GM12872 (cell line): ENCODE data around the gene DBN1.

Source experiments
- TF ChIP-seq, protein P1 (sequence below): IDR thresholded peaks from 3 replicates; pipeline ENCODE4 v1.5.1; 2011; ENCODE audit warnings: low read depth, mild to moderate bottlenecking, low read length, moderate library complexity; ENCODE audit not compliant: insufficient read depth

DBN1 gene

DNA sequence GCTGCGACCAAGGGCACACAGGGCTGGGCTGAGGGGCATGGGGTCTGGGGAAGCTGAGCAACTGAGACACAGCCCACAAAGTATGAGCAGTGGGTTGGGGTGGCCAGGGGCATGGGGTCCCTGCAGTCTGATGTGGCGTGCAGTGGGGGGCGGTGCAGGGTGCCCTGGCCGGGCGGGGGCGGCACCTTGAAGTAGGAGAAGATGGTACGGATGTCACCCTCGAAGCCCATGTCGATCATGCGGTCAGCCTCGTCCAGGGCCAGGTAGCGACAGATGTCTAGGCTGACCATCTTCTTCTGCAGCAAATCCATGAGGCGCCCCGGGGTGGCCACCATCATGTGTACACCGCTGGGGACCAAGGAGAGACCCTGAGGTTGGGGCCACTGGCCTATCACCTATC, 40.1 kb upstream of the DBN1 start:
- TF ChIP-seq, protein P1, sequence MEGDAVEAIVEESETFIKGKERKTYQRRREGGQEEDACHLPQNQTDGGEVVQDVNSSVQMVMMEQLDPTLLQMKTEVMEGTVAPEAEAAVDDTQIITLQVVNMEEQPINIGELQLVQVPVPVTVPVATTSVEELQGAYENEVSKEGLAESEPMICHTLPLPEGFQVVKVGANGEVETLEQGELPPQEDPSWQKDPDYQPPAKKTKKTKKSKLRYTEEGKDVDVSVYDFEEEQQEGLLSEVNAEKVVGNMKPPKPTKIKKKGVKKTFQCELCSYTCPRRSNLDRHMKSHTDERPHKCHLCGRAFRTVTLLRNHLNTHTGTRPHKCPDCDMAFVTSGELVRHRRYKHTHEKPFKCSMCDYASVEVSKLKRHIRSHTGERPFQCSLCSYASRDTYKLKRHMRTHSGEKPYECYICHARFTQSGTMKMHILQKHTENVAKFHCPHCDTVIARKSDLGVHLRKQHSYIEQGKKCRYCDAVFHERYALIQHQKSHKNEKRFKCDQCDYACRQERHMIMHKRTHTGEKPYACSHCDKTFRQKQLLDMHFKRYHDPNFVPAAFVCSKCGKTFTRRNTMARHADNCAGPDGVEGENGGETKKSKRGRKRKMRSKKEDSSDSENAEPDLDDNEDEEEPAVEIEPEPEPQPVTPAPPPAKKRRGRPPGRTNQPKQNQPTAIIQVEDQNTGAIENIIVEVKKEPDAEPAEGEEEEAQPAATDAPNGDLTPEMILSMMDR: no peak

DNA sequence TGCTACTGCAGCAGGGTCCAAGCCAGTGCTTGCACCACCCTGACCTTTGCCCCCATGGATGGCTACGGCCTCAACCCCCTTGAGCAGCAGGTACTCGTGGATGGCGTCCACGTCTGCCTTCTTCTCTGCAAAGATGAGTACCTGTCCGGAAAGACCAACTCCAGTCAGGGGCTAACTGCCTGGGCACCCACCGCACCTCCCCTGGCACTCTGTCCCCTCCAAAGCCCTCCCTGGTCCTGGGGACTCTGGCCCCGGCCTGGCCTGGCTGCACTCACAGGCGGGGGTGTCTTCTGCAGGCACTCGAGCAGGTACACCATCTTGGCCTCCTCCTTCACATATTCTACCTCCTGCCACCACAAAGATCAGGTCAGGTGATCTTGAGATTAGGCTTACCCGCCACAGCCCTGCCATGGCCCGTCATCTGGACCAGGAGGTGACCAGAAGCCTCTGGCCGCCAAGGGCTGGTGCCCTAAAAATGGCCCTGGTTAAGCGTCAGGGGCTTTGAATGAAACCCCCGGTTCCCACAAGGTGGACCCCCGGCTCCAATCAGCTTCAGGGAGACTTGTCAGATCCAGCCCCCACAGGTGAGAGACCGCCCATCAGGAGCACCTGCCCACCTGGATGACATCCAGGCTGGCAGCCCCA, 39.4 kb upstream of the DBN1 start:
- TF ChIP-seq, protein P1: no peak

DNA sequence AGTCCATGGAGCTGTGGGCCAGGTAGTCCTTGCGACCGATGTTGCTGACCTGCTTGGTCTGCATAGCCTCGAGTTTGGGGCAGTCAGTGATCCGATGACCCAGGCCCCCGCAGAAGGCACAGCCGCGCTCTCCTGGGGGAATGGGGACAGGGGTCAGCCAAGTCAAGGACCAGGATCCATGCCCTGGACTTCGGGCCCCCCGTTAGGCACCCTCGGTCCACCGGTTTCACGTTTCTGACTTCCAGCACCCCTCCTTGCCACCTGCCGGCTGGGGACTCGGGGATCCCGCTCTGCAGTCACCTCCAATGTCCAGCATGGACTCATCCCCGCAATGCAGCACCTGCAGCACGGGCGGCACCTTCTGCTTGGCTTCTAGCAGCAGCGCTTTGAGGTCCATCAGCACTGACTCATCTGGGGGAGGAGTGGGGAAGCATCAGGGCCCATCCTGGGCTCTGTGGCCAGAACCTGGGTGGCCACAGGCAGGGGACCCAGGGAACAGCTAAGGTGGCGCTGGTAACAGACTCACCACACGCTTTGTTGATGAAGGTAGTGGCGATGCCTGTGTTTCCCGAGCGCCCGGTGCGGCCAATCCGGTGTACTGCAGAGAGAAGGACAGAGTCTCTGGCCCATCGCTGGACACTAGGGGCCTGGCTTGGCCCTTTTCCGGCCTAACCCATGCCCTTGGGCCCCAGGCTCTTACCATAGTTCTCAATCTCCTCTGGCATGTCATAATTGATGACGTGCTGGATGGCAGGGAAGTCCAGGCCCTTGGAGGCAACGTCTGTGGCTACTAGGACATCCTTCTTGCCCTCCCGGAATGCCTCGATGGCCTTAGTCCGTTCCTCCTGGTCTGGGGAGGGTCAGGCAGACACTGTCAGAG, 38.6 kb upstream of the DBN1 start:
- TF ChIP-seq, protein P1: no peak

DNA sequence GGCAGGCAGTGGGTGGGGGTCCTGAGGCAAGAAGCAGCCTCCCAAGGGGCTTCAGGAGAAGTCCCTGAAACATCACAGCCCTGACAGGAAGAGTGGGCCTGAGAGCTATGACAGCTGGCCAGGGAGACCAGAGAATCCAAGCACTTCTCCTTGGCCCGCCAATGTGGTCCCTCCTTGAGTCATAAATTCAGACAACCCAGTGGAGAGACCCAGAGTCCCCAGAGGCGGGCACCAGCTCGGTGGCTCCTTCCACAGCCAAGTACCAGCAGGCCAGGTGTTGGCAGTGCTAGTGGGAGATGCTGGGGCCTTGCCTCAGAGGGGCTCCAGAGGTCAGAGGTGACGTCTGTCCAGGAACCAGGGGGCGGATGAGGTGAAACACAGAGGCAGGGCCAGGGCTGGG, 37.7 kb upstream of the DBN1 start:
- TF ChIP-seq, protein P1: no peak

DNA sequence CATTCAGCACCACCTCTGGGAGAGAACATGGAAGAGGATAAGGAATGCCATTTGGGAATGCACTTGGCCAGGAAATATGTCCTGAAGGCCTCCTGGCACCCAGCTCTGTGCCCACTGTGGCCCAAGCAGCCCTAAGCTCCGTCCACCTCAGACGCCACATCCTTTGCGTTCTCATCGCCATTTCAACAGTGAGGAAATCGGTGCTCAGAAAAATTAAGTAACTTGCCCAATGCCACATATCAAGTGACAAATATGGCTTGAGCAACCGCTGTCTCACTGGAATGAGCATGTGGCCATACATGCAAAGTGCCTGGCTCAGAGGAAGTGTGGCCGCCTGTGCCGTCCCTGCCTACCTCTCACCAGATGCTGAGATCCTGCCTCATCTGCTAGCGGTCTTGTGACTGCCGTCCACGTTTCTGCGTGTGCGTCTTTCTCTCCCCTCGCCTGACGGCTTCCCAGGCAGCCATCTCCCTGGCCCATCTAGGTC, 37.2 kb upstream of the DBN1 start:
- TF ChIP-seq, protein P1: no peak

DNA sequence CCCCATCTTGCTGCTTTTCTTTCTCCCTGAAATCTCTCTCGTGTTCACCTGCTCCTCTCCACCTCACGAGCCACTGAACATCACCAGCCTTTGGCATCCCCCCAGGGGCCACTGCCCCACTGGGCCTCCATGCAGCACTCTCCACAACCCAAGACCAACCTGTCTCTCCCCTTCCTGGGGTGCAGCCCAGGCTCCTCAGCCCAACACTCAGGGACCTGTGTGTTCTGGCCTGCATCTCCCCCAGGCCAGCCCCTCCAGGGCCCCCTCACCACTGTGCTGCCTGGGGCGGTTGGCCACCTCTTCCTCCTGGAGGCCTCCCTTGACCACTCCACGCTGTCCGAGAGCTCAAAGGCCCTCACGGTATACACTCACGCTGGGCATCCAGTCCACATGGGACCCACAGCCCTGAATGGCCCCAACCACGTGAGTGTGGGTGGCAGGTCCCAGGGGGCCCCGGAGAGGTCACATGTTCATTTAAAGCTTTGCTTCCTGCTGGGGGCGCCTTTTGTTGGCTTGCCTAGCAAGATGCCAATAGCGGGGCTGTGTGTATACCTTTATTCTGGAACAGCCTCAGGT, 36.6 kb upstream of the DBN1 start:
- TF ChIP-seq, protein P1: peak; percentile 27; the same call in 1 of the 3 replicates

DNA sequence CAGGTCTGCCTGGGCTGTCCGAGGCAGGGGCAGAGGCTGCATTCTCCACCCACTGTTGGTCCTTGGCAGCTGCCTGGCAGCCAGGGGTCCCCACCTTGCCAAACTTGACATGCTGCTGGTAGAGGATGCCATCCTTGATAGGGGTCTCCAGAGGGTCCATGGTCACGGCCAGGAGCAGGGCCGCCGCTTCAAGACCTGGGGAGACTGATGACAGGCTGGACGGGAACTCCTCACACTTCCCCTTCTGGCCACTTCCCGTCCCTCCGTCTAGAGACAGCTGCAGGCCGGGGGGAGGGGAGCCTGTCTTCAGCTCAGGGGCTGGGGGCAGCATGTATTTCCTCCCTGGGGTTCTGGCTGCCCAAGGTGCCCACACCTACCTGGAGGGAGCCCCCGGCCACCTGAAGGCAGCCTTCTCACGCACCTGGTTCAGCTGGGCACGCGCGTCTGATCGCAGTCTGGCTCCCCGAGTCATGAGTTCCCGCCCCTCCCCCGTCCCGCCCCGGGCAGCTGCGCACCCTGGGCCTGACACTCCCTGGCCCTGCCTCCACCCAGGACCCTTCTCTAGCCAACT, 36.0 kb upstream of the DBN1 start, which contains the start of gene DOK3:
DOK3 (minus strand) TSS at position 446 of the 571 bp plus-strand sequence; CDS start at position 160, 286 bp downstream.
- TF ChIP-seq, protein P1: no peak
